H1 (cell line): Measurements from ENCODE around the gene GAB2. TPM values are rescaled to one million over a fixed set of nuclear protein-coding genes. Genes with fewer than 3 reads are reported as not detected.

Experiments
- CTCF ChIA-PET: fragments of 300-600 bp; sonication (Branson Sonifier 250); formaldehyde crosslinking; loops from one replicate; lab custom pipeline; 2021; ENCODE audit not compliant: partially characterized antibody; lab: Charles Lee
- POLR2A ChIA-PET: fragments of 300-600 bp; sonication (Branson Sonifier 250); formaldehyde crosslinking; loops from one replicate; lab custom pipeline; 2021; ENCODE audit warnings: inconsistent platforms; ENCODE audit not compliant: partially characterized antibody; lab: Charles Lee
- DNase-seq, 2 experiments: peaks; one replicate each; pipeline versions ENCODE4 v3.0.0 to v3.0.0-alpha.2; 2010 to 2022; ENCODE audit warnings: low spot score in 2 of 2, low read depth in 1 of 2, mixed read lengths in 1 of 2
- FAIRE-seq: peaks from 2 replicates; lab custom pipeline; 2011; peaks lifted over from hg19 to GRCh38; lab: Jason Lieb, UNC
- H2AFZ ChIP-seq: 2 replicates; pipeline ENCODE4 v1.8.1; 2012; ENCODE audit warnings: low read length, inconsistent platforms
- H2AK5ac ChIP-seq: 2 replicates; pipeline ENCODE4 v1.6.1; 2013; ENCODE audit warnings: low read depth, low read length
- H2BK120ac ChIP-seq: replicated peaks from 2 replicates; pipeline ENCODE3; 2013; ENCODE audit warnings: low read depth, low read length, inconsistent platforms
- H2BK12ac ChIP-seq: 2 replicates; pipeline ENCODE4 v1.6.1; 2013; ENCODE audit warnings: low read depth, low read length
- H2BK15ac ChIP-seq: 2 replicates; pipeline ENCODE4 v1.6.1; 2013; ENCODE audit warnings: low read length
- H2BK20ac ChIP-seq: 2 replicates; pipeline ENCODE4 v1.6.1; 2013; ENCODE audit warnings: low read length
- H2BK5ac ChIP-seq: 2 replicates; pipeline ENCODE4 v1.6.1; 2013; ENCODE audit warnings: low read depth, low read length
- H3K14ac ChIP-seq: 2 replicates; pipeline ENCODE4 v1.6.1; 2013; ENCODE audit warnings: inconsistent platforms; ENCODE audit not compliant: insufficient read length
- H3K18ac ChIP-seq: 2 replicates; pipeline ENCODE4 v1.6.1; 2013; ENCODE audit warnings: low read length; ENCODE audit errors: extremely low read depth
- H3K23ac ChIP-seq: 2 replicates; pipeline ENCODE4 v1.6.1; 2013; ENCODE audit warnings: inconsistent platforms; ENCODE audit not compliant: insufficient read length
- H3K23me2 ChIP-seq: 2 replicates; pipeline ENCODE4 v1.6.1; 2013; ENCODE audit warnings: low read depth, low read length
- H3K27ac ChIP-seq: 2 replicates; pipeline ENCODE4 v1.6.1; 2011; ENCODE audit warnings: low read depth, low read length, inconsistent platforms
- H3K27me3 ChIP-seq, 4 experiments: replicated peaks in 1 of 4; 1 replicate in 1 of 4; 2 replicates in 3 of 4; pipeline versions ENCODE4 v1.6.1 to v1.8.1; 2011 to 2013; ENCODE audit warnings: low read length in 3 of 4, mild to moderate bottlenecking in 3 of 4, inconsistent platforms in 2 of 4, mixed read lengths in 2 of 4, moderate library complexity in 1 of 4; ENCODE audit not compliant: control insufficient read depth in 3 of 4, insufficient read depth in 3 of 4; ENCODE audit errors: extremely low read depth in 1 of 4
- H3K36me3 ChIP-seq, 4 experiments: 2 replicates each; pipeline versions ENCODE4 v1.6.1 to v1.8.1; 2011 to 2013; ENCODE audit warnings: mild to moderate bottlenecking in 4 of 4, low read length in 3 of 4, moderate library complexity in 2 of 4, control low read depth in 1 of 4, inconsistent platforms in 1 of 4; ENCODE audit not compliant: insufficient read depth in 4 of 4, control insufficient read depth in 2 of 4
- H3K4ac ChIP-seq: replicated peaks from 2 replicates; pipeline ENCODE3; 2013; ENCODE audit warnings: low read length, low read depth, mixed read lengths, inconsistent platforms; ENCODE audit not compliant: insufficient read length
- H3K4me1 ChIP-seq, 4 experiments: replicated peaks in 1 of 4; 1 replicate in 1 of 4; 2 replicates in 3 of 4; pipeline versions ENCODE4 v1.6.1 to v1.8.1; 2011 to 2013; ENCODE audit warnings: low read length in 3 of 4, inconsistent platforms in 2 of 4, mixed read lengths in 1 of 4; ENCODE audit not compliant: insufficient read depth in 4 of 4, control insufficient read depth in 3 of 4
- H3K4me2 ChIP-seq, 2 experiments: 2 replicates each; pipeline versions ENCODE4 v1.6.1 to v1.8.1; 2011 to 2013; ENCODE audit warnings: low read depth in 2 of 2, low read length in 2 of 2, control low read depth in 1 of 2, inconsistent platforms in 1 of 2, mild to moderate bottlenecking in 1 of 2; ENCODE audit not compliant: insufficient read depth in 1 of 2
- H3K4me3 ChIP-seq, 4 experiments: fragments of 200-600, 300-600 bp in 1 of 4; sonication (generic), shearing (Covaris generic), sonication (Bioruptor Twin) in 1 of 4; 2 replicates each; pipeline versions ENCODE4 v1.5.1 to v1.8.1; 2011 to 2016; ENCODE audit warnings: low read length in 4 of 4, low read depth in 3 of 4, control low read depth in 2 of 4, inconsistent platforms in 2 of 4, mild to moderate bottlenecking in 2 of 4, mixed read lengths in 1 of 4, moderate library complexity in 1 of 4; ENCODE audit not compliant: insufficient read depth in 2 of 4; ENCODE audit errors: extremely low read depth in 1 of 4
- H3K56ac ChIP-seq: replicated peaks from 2 replicates; pipeline ENCODE3; 2013; ENCODE audit warnings: low read depth, mild to moderate bottlenecking, mixed read lengths, low read length, inconsistent platforms; ENCODE audit not compliant: insufficient read length
- H3K79me1 ChIP-seq: 2 replicates; pipeline ENCODE4 v1.6.1; 2013; ENCODE audit warnings: low read depth, low read length, control low read depth
- H3K79me2 ChIP-seq, 2 experiments: 2 replicates each; pipeline versions ENCODE4 v1.6.1 to v1.8.1; 2012 to 2013; ENCODE audit warnings: low read length in 2 of 2, mild to moderate bottlenecking in 2 of 2, inconsistent platforms in 1 of 2; ENCODE audit not compliant: insufficient read depth in 2 of 2, control insufficient read depth in 1 of 2
- H3K9ac ChIP-seq, 4 experiments: replicated peaks in 1 of 4; 1 replicate in 1 of 4; 2 replicates in 3 of 4; pipeline versions ENCODE4 v1.6.1 to v1.8.1; 2011 to 2013; ENCODE audit warnings: low read depth in 3 of 4, low read length in 3 of 4, control low read depth in 2 of 4, mild to moderate bottlenecking in 2 of 4, moderate library complexity in 2 of 4, inconsistent platforms in 1 of 4; ENCODE audit errors: extremely low read depth in 1 of 4
- H3K9me3 ChIP-seq, 2 experiments: 2 replicates each; pipeline versions ENCODE4 v1.6.1 to v1.8.1; 2012 to 2013; ENCODE audit warnings: mild to moderate bottlenecking in 2 of 2, moderate library complexity in 2 of 2, control low read depth in 1 of 2, inconsistent platforms in 1 of 2, low read depth in 1 of 2, low read length in 1 of 2, mixed read lengths in 1 of 2; ENCODE audit not compliant: insufficient read depth in 2 of 2
- H4K20me1 ChIP-seq, 2 experiments: replicated peaks in 1 of 2; 2 replicates each; pipeline versions ENCODE3 to v1.8.1; 2011 to 2013; ENCODE audit warnings: inconsistent platforms in 2 of 2, low read length in 2 of 2, mild to moderate bottlenecking in 1 of 2; ENCODE audit not compliant: insufficient read depth in 2 of 2, control insufficient read depth in 1 of 2
- H4K5ac ChIP-seq: 2 replicates; pipeline ENCODE4 v1.6.1; 2013; ENCODE audit warnings: low read length, low read depth, mixed read lengths, inconsistent platforms; ENCODE audit not compliant: insufficient read length
- H4K8ac ChIP-seq: 2 replicates; pipeline ENCODE4 v1.8.0; 2013; ENCODE audit warnings: mild to moderate bottlenecking, moderate library complexity, low read length, inconsistent platforms; ENCODE audit not compliant: insufficient read depth; ENCODE audit errors: extremely low read depth
- H4K91ac ChIP-seq: replicated peaks from 2 replicates; pipeline ENCODE3; 2013; ENCODE audit warnings: low read length, mixed read lengths, inconsistent platforms; ENCODE audit not compliant: insufficient read length
- CTCF ChIP-seq, 3 experiments: IDR thresholded peaks; 1 replicate in 2 of 3; 2 replicates in 1 of 3; pipeline versions ENCODE4 v1.5.1 to v1.6.1; 2011; ENCODE audit warnings: low read length in 3 of 3, mild to moderate bottlenecking in 3 of 3, inconsistent platforms in 2 of 3, low read depth in 1 of 3, moderate library complexity in 1 of 3; ENCODE audit not compliant: insufficient read depth in 1 of 3; ENCODE audit errors: control extremely low read depth in 1 of 3
- RAD21 ChIP-seq, 2 experiments: IDR thresholded peaks in 1 of 2; conservative IDR thresholded peaks in 1 of 2; 2 replicates each; pipeline ENCODE4 v1.6.1; 2011; ENCODE audit warnings: low read depth in 2 of 2, low read length in 2 of 2, improper control_type of control experiment in 1 of 2, inconsistent platforms in 1 of 2, mild to moderate bottlenecking in 1 of 2, moderate library complexity in 1 of 2
- TEAD4 ChIP-seq: IDR thresholded peaks from 2 replicates; pipeline ENCODE4 v1.6.1; 2012; ENCODE audit warnings: low read depth, low read length, inconsistent platforms, mixed read lengths
- USF2 ChIP-seq: IDR thresholded peaks from 2 replicates; pipeline ENCODE4 v1.6.1; 2011; ENCODE audit warnings: low read length, improper control_type of control experiment
- WGBS, 2 experiments: shearing (Covaris generic) in 1 of 2; methylation state at CpG; one replicate each; pipeline versions ENCODE4 v1.1.6 to v1.1.7; 2013 to 2015; ENCODE audit warnings: low lambda C conversion rate in 2 of 2, mixed read lengths in 2 of 2, inconsistent platforms in 1 of 2, low coverage in 1 of 2, missing lambda C conversion rate in 1 of 2; ENCODE audit not compliant: insufficient replicate concordance in 2 of 2, insufficient coverage in 1 of 2, insufficient read length in 1 of 2; ENCODE audit errors: extremely low coverage in 1 of 2, missing lambda C conversion rate in 1 of 2; 5-methylcytosine and 5-hydroxymethylcytosine counted together
- polyA plus RNA-seq, 7 experiments: library from polyadenylated mRNA; depleted of rRNA in 3 of 7; stranded (reverse) in 5 of 7; unstranded in 2 of 7; fragments of >200 nt in 5 of 7; fragments of 200-250 nt in 2 of 7; gene quantifications; 1 replicate in 5 of 7; 2 replicates in 1 of 7; 4 replicates in 1 of 7; pipeline versions ENCODE4 v1.2.1 to v1.2.3, GENCODE V29; 2011 to 2013; ENCODE audit warnings: missing spikeins in 2 of 7, mixed read lengths in 2 of 7
- total RNA-seq: library from RNA; stranded (reverse); fragmentation: NEBNext Ultra II Directional; extraction: Animal tissue kit (Norgen Biotek cat#: 25700); gene quantifications from 2 replicates; pipeline ENCODE4 v1.2.1, GENCODE V29; 2021

GAB2 gene
- total and polyA plus RNA-seq, 2 of the 8 experiments (the other 6 are each of a cell fraction or from before 2014, with no cell fraction given) = 6.3 to 14.0 TPM

DNA sequence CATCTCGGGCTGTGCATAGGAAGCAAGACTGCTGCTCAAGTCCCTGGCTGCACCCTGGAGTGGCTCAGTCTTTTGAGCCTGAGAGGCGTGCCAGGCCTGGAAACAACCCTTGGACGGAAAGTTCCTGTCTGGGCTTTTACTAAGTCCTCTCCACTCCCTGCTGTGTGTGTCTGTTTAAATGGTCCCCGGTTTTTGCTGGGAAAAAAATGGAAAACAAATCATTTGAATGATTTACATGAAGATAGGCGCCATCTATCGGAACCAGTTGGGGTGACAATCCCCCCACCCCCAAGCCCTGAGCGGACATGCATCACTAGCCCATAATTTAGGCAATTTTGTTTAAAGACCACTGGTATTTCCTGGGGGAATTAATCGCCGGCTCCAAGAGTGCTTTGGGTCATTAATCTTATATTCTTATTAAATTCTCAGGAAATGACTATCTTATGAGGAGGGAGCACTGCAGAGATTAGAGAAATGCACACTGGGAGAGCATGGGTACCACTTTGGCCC, 2.7 kb upstream of the GAB2 start:
- H3K9me3 ChIP-seq = no peaks in the 10 kb centered on the region
- peaks cover 0 to 4% of the 10 kb centered on the region in 2 experiments; a peak in 1 of 4 replicates for H3K79me2 ChIP-seq
- H2BK5ac ChIP-seq = 0 out of 2 replicates have a peak overlapping the region, but pooled peaks have one; percentile 13
- H2BK15ac ChIP-seq = no peak overlapping the region
- no peak overlapping the region for H3K18ac ChIP-seq
- peak in 1 of 2 experiments; percentile 76 for DNase-seq
- H3K23me2 ChIP-seq = peaks cover 10% of the 10 kb centered on the region; the same call in 1 of the 2 replicates
- ChIA-PET POLR2A (interaction anchor here (4.7 kb wide), 1 partner anchor 10 kb away, joined by 33 read pairs; no protein-coding TSS in a partner anchor), CTCF (interaction anchor here (0.5 to 7.6 kb wide), 22 partner anchors 9 to 225 kb away, joined by 3 to 87 read pairs (median 4); no protein-coding TSS in a partner anchor)
- H4K5ac ChIP-seq = no peak overlapping the region
- no peak overlapping the region for H3K4me3 ChIP-seq
- H3K36me3 ChIP-seq = no peaks in the 10 kb centered on the region
- no peak overlapping the region for H2AK5ac ChIP-seq
- 0 out of 2 replicates have a peak overlapping the region, but pooled peaks have one; percentile 39 for H4K8ac ChIP-seq
- H4K91ac ChIP-seq = no peak overlapping the region
- no peaks in the 10 kb centered on the region for H4K20me1 ChIP-seq
- no peak overlapping the region for H3K9ac ChIP-seq
- no peak overlapping the region for H2BK120ac ChIP-seq
- H2AFZ ChIP-seq = no peak overlapping the region
- H3K14ac ChIP-seq = no peak overlapping the region
- no peak overlapping the region for H2BK20ac ChIP-seq
- H3K4me2 ChIP-seq = no peak overlapping the region
- TF ChIP-seq RAD21 (IDR thresholded peaks at IDR 0.05 in 1 of 2, conservative IDR thresholded peaks at IDR 0.05 in 1 of 2; ENCODE audit: low read depth in 2 of 2, low read length in 2 of 2) = peak; percentile 30 to 38; a peak in 3 of 4 replicates
- TF ChIP-seq CTCF (IDR thresholded peaks at IDR 0.05; ENCODE audit: control extremely low read depth in 1 of 3, insufficient read depth in 1 of 3, low read depth in 1 of 3, low read length in 3 of 3) = peak; percentile 38 to 56 (median 51)
- TF ChIP-seq TEAD4 = no peak
- no peak for TF ChIP-seq USF2
- H3K27me3 ChIP-seq = peaks cover 0 to 13% (median 8%) of the 10 kb centered on the region in 4 experiments; a peak in 4 of 7 replicates
- H2BK12ac ChIP-seq = no peak overlapping the region
- H3K79me1 ChIP-seq = no peaks in the 10 kb centered on the region
- WGBS, 2 experiments = 56% methylated on average over 9 of the region's 9 CpGs; no CpG with 5 or more reads in 1 of the 2 experiments
- no peak overlapping the region for H3K4ac ChIP-seq
- peaks cover 5 to 16% (median 9%) of the 10 kb centered on the region in 4 experiments; a peak in 6 of 7 replicates for H3K4me1 ChIP-seq
- H3K23ac ChIP-seq = no peak overlapping the region
- no peak for FAIRE-seq
- no peak overlapping the region for H3K56ac ChIP-seq
- H3K27ac ChIP-seq = no peak overlapping the region
